Fibroblast of lung (primary cell): ENCODE measurements around the gene SRGAP1.

Experiments used
- CTCF ChIP-seq, 2 donors: IDR thresholded peaks in 1 of 2; conservative IDR thresholded peaks in 1 of 2; 1 replicate in 1 of 2; 2 replicates in 1 of 2; pipeline ENCODE4 v1.5.1; 2011 to 2012; ENCODE audit warnings: low read length in 2 of 2, control low read depth in 1 of 2, inconsistent platforms in 1 of 2, low read depth in 1 of 2, mild to moderate bottlenecking in 1 of 2
- EZH2 ChIP-seq: IDR thresholded peaks from 2 replicates; pipeline ENCODE4 v1.5.1; 2012; ENCODE audit warnings: low read length, control low read depth, mild to moderate bottlenecking; ENCODE audit errors: missing control alignments

- TF ChIP-seq CTCF (conservative IDR thresholded peaks at IDR 0.05 in 1 of 2, IDR thresholded peaks at IDR 0.05 in 1 of 2; ENCODE audit: low read depth in 1 of 2, low read length in 2 of 2): no peak
- no peak for TF ChIP-seq EZH2
Observed at GRCh38 chr12:63849106-63849620, 4.7 kb downstream of the SRGAP1 start.
